Mammary epithelial cell (primary cell): Measurements from ENCODE around the gene DISP3.

Source experiments
- EZH2 ChIP-seq: IDR thresholded peaks from 2 replicates; pipeline ENCODE4 v1.6.1; 2012; ENCODE audit warnings: low read length, inconsistent platforms, borderline replicate concordance
- TF ChIP-seq, protein P1 (sequence below), 2 donors: IDR thresholded peaks in 1 of 2; conservative IDR thresholded peaks in 1 of 2; 2 replicates each; pipeline ENCODE4 v1.5.1; 2011 to 2012; ENCODE audit warnings: inconsistent platforms in 2 of 2, low read length in 2 of 2, mild to moderate bottlenecking in 2 of 2, control low read depth in 1 of 2, low read depth in 1 of 2; ENCODE audit not compliant: insufficient read depth in 1 of 2; ENCODE audit errors: extremely low read depth in 1 of 2

- TF ChIP-seq, protein P1, sequence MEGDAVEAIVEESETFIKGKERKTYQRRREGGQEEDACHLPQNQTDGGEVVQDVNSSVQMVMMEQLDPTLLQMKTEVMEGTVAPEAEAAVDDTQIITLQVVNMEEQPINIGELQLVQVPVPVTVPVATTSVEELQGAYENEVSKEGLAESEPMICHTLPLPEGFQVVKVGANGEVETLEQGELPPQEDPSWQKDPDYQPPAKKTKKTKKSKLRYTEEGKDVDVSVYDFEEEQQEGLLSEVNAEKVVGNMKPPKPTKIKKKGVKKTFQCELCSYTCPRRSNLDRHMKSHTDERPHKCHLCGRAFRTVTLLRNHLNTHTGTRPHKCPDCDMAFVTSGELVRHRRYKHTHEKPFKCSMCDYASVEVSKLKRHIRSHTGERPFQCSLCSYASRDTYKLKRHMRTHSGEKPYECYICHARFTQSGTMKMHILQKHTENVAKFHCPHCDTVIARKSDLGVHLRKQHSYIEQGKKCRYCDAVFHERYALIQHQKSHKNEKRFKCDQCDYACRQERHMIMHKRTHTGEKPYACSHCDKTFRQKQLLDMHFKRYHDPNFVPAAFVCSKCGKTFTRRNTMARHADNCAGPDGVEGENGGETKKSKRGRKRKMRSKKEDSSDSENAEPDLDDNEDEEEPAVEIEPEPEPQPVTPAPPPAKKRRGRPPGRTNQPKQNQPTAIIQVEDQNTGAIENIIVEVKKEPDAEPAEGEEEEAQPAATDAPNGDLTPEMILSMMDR (conservative IDR thresholded peaks at IDR 0.05 in 1 of 2, IDR thresholded peaks at IDR 0.05 in 1 of 2; ENCODE audit: extremely low read depth in 1 of 2, insufficient read depth in 1 of 2, low read depth in 1 of 2, low read length in 2 of 2), result no peak
- TF ChIP-seq EZH2, result no peak
Observed at GRCh38 chr1:11576109-11576875, 97.3 kb downstream of the DISP3 start.
